AG09309 (cell line): ENCODE results near the gene DNAJA4.

Source experiments
- DNase-seq: peaks from one replicate; pipeline ENCODE4 v3.0.0-alpha.2; 2010; ENCODE audit warnings: low read depth
- H3K4me3 ChIP-seq: 2 replicates; pipeline ENCODE4 v1.5.1; 2011; ENCODE audit warnings: mild to moderate bottlenecking, low read depth, low read length, moderate library complexity; ENCODE audit not compliant: control insufficient read depth
- TF ChIP-seq, protein P1 (sequence below): IDR thresholded peaks from 2 replicates; pipeline ENCODE4 v1.5.1; 2011; ENCODE audit warnings: mild to moderate bottlenecking, low read depth, low read length, inconsistent platforms; ENCODE audit not compliant: insufficient read depth, control insufficient read depth; ENCODE audit errors: missing control alignments

Gene DNAJA4

DNA sequence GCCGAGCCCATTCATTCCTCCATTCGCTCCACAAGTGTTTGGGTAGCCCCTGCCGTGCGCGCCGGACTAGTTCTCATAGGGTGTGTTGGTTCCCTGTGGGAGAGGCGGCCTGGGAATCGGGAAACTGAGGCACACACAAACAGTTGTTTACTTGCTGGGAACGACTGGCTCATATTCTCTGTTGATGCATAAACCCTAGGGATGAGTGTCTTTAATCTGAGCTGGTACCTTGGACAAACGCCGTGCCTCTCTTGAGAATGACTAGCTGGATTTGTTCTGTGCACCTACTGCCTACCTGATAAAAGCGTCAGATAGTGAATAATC lies 737 bp downstream of the DNAJA4 start:
- peak overlapping the region; percentile 49 for H3K4me3 ChIP-seq
- DNase-seq: no peak
- TF ChIP-seq, protein P1, sequence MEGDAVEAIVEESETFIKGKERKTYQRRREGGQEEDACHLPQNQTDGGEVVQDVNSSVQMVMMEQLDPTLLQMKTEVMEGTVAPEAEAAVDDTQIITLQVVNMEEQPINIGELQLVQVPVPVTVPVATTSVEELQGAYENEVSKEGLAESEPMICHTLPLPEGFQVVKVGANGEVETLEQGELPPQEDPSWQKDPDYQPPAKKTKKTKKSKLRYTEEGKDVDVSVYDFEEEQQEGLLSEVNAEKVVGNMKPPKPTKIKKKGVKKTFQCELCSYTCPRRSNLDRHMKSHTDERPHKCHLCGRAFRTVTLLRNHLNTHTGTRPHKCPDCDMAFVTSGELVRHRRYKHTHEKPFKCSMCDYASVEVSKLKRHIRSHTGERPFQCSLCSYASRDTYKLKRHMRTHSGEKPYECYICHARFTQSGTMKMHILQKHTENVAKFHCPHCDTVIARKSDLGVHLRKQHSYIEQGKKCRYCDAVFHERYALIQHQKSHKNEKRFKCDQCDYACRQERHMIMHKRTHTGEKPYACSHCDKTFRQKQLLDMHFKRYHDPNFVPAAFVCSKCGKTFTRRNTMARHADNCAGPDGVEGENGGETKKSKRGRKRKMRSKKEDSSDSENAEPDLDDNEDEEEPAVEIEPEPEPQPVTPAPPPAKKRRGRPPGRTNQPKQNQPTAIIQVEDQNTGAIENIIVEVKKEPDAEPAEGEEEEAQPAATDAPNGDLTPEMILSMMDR: no peak

GRCh38 chr15:78265752-78266224 lies 1.4 kb downstream of the DNAJA4 start:
- no peak overlapping the region for H3K4me3 ChIP-seq
- TF ChIP-seq, protein P1: no peak
- no peak for DNase-seq

DNA sequence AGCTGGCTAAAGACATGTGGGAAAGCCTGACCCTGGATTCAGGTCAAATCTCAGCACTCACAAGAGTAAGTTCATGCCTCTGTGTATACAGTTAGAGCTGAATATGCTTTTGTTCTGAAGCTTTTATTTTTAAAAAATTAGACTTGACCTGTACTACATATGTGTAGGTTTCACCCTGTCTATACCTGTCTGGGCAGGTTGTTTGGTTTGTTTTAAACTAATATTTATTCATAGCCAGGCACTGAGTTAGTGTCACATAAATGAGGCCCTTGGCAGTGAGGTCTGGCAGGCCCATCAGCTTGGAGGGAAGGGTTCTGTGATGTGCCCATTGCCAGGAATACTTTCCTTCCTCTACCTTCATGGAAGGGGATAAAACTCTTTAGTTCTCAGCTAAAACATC lies 1.9 kb downstream of the DNAJA4 start:
- TF ChIP-seq, protein P1: no peak
- DNase-seq: no peak
- no peak overlapping the region for H3K4me3 ChIP-seq

DNA sequence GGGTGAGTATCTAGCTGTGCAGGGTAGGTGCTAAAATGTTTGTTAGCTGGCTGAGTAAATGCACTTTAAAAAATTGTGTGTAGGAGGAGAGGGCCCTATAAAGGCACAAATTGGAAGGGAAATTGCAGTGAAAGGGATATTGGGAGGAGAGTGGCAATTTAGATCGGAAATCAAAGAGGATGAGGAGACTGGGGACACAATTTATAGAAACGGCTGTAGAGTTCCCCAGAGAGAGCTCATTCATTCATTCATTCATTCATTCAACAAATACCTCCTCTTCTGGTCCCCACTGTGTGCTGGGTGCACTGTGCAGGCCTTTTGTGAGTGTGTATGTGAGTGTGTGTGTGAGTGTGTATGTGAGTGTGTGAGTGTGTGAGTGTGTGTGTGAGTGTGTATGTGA lies 2.4 kb downstream of the DNAJA4 start:
- no peak for DNase-seq
- H3K4me3 ChIP-seq: no peak overlapping the region
- TF ChIP-seq, protein P1: no peak

- no peak overlapping the region for H3K4me3 ChIP-seq
Measured at GRCh38 chr15:78272316-78272715, 8.0 kb downstream of the DNAJA4 start.

GRCh38 chr15:78272776-78273175 lies 8.4 kb downstream of the DNAJA4 start:
- no peak overlapping the region for H3K4me3 ChIP-seq
- no peak for DNase-seq
- TF ChIP-seq, protein P1: no peak

More at GRCh38 chr15:78272316-78272715, 8.0 kb downstream of the DNAJA4 start:
- DNase-seq: no peak
- TF ChIP-seq, protein P1: no peak

GRCh38 chr15:78274994-78275393 lies 10.6 kb downstream of the DNAJA4 start:
- no peak for DNase-seq
- no peak overlapping the region for H3K4me3 ChIP-seq
- TF ChIP-seq, protein P1: no peak
